ENCODE results near the gene CENPVL1. TPM values are rescaled to one million over a fixed set of nuclear protein-coding genes. Genes with fewer than 3 reads are reported as not detected.
"Not testable (repeated sequence)": the region's sequence is repeated elsewhere in the genome, so short reads cannot be mapped to it uniquely, and the experiment has no call there.

The CENPVL1 gene
- total RNA-seq (not detected in 2 replicates), polyA plus RNA-seq (not detected in 2 replicates), polyA minus RNA-seq (not detected in 2 replicates), Bru-seq, nascent RNA (not detected), BruChase-seq, experiment 1, labeled RNA remaining after a 6-hour chase (not detected), BruChase-seq, experiment 2, labeled RNA remaining after a 2-hour chase (not detected)
- not detected in 2 replicates for polyA plus RNA-seq (2011; cell fraction: cytosol; rRNA removed)
- not detected in 2 replicates for polyA plus RNA-seq (2011; cell fraction: nucleus; rRNA removed)
- polyA plus RNA-seq (2012), result not detected in 2 replicates
- not detected for polyA minus RNA-seq (2011; cell fraction: cytosol; rRNA and poly(A)+ RNA removed)
- polyA minus RNA-seq (2011; cell fraction: nucleus; rRNA and poly(A)+ RNA removed), result not detected in 2 replicates
- long read RNA-seq, result 0 reads

DNA sequence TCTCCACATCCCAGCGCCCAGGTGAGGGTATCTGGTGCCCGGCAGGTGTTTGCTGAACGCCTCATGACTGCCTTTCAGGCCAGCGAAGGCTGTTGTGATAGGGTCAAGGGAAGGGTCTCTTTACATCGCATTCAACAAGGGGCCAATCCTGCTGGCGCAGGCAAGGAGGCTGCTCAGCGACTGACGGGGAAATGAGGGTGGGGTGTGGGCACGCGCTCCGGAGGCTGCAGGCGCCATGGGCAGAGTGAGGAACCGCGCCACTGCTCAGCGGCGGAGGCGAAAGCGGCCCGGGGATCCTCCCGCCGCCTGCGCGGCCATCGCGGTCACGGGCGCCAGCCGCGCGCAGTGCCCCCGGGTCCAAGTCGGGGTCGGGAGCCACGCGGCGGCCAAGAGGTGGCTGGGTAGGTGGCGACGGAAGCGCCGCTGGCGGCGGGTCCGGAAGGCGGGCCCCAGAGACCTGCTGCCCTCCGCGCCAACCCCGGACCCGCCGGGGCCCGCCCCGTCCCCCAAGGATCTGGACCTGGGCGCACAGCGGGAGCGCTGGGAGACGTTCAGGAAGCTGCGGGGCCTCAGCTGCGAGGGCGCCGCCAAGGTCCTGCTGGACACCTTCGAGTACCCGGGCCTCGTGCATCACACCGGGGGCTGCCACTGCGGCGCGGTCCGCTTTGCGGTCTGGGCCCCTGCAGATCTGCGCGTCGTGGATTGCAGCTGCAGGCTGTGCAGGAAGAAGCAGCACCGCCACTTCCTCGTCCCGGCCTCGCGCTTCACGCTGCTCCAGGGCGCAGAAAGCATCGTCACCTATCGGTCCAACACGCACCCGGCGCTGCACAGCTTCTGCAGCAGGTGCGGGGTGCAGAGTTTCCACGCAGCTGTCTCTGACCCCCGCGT lies at the start of gene CENPVL1:
Gene CENPVL1 (plus strand): TSS at position 236 of the 888 bp plus-strand sequence. CDS start 0 bp downstream, at position 236.
- intact Hi-C loops (cut with micrococcal nuclease); H3K4me3 ChIP-seq (replicated peaks in 1 of 3; ENCODE audit: insufficient read depth in 1 of 3, low read depth in 1 of 3, low read length in 3 of 3); H3K27ac ChIP-seq (ENCODE audit: insufficient read depth, low read depth, low read length); H2AFZ ChIP-seq (ENCODE audit: low read depth, low read length); H3K36me3 ChIP-seq (ENCODE audit: control insufficient read depth in 2 of 2, extremely low read depth in 1 of 2, insufficient read depth in 2 of 2, low read length in 2 of 2); H3K4me1 ChIP-seq (ENCODE audit: control insufficient read depth, extremely low read depth, insufficient read depth, low read length); BruUV-seq (replicated peaks); CTCF ChIA-PET; H3K9ac ChIP-seq (replicated peaks; ENCODE audit: extremely low read depth, insufficient read depth, low read length); POLR2A ChIA-PET; H3K4me2 ChIP-seq (ENCODE audit: insufficient read depth, low read length); H3K79me2 ChIP-seq (ENCODE audit: control insufficient read depth, insufficient read depth, low read length); H3K27me3 ChIP-seq (ENCODE audit: control insufficient read depth in 2 of 2, insufficient read depth in 2 of 2, low read length in 2 of 2); dilution Hi-C loops (cut with MboI; ENCODE audit: extremely low pct_ligation_motif_present, low sequenced_read_pairs); DNase-seq (ENCODE audit: low read depth, low spot score); H3K9me1 ChIP-seq (replicated peaks; ENCODE audit: control insufficient read depth, extremely low read depth, insufficient read depth, low read length); FAIRE-seq; H4K20me1 ChIP-seq (replicated peaks; ENCODE audit: control insufficient read depth, extremely low read depth, insufficient read depth, low read length); H3K9me3 ChIP-seq (replicated peaks; ENCODE audit: control insufficient read depth, insufficient read depth, low read length): not testable (repeated sequence)

DNA sequence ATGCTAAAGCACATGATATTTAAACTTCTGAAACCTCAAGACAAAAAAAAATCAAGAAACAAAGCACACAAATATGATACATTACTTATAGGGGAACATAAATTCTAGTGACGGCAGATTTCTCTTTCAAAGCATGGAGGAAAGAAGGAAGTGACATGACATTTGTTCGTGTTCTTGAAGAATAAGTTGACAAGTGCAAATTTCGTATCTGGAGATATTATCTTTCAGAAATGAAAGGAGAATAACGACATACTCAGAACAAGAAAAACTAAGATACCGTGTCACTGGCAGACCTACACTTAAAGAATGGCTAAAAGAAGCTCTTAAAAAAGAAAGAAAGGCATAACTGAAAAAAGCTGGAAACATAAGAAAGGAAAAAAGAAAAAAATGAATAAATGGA lies 44.3 kb upstream of the CENPVL1 start:
- Histone ChIP-seq H3K4me3 (replicated peaks in 1 of 3; ENCODE audit: insufficient read depth in 1 of 3, low read depth in 1 of 3, low read length in 3 of 3) (no peak overlapping the region), H3K9me1 (replicated peaks; ENCODE audit: control insufficient read depth, extremely low read depth, insufficient read depth, low read length) (no peaks in the 10 kb centered on the region), H3K27ac (ENCODE audit: insufficient read depth, low read depth, low read length) (no peak overlapping the region), H3K4me1 (ENCODE audit: control insufficient read depth, extremely low read depth, insufficient read depth, low read length) (no peaks in the 10 kb centered on the region), H4K20me1 (replicated peaks; ENCODE audit: control insufficient read depth, extremely low read depth, insufficient read depth, low read length) (no peaks in the 10 kb centered on the region), H3K36me3 (ENCODE audit: control insufficient read depth in 2 of 2, extremely low read depth in 1 of 2, insufficient read depth in 2 of 2, low read length in 2 of 2) (no peaks in the 10 kb centered on the region), H3K9ac (replicated peaks; ENCODE audit: extremely low read depth, insufficient read depth, low read length) (no peak overlapping the region), H3K79me2 (ENCODE audit: control insufficient read depth, insufficient read depth, low read length) (no peaks in the 10 kb centered on the region), H2AFZ (ENCODE audit: low read depth, low read length) (no peak overlapping the region), H3K27me3 (ENCODE audit: control insufficient read depth in 2 of 2, insufficient read depth in 2 of 2, low read length in 2 of 2) (no peaks in the 10 kb centered on the region), H3K4me2 (ENCODE audit: insufficient read depth, low read length) (no peak overlapping the region), H3K9me3 (replicated peaks; ENCODE audit: control insufficient read depth, insufficient read depth, low read length) (no peaks in the 10 kb centered on the region)
- ChIA-PET CTCF (no interaction called here), POLR2A (no interaction called here)
- dilution Hi-C loops (cut with MboI; ENCODE audit: extremely low pct_ligation_motif_present, low sequenced_read_pairs), result no loop called here
- FAIRE-seq (no peak), DNase-seq (ENCODE audit: low read depth, low spot score) (no peak)
- intact Hi-C loops (cut with micrococcal nuclease), result no loop called here
- TF ChIP-seq JUN (IDR thresholded peaks at IDR 0.05; ENCODE audit: borderline replicate concordance, insufficient read depth, insufficient read length, low read depth) (no peak), MYC (IDR thresholded peaks at IDR 0.05; ENCODE audit: low read depth, low read length) (no peak), FOS (IDR thresholded peaks at IDR 0.05; ENCODE audit: borderline replicate concordance, insufficient read depth, low read length) (no peak), GATA2 (IDR thresholded peaks at IDR 0.05; ENCODE audit: insufficient read depth, insufficient read length, low read depth, low read length) (no peak), POLR2AphosphoS5 (IDR thresholded peaks at IDR 0.05; ENCODE audit: insufficient read depth, low read depth, low read length) (no peak), EZH2 (IDR thresholded peaks at IDR 0.05; ENCODE audit: borderline replicate concordance, low read depth, low read length, severe bottlenecking) (no peak), POLR2A (IDR thresholded peaks at IDR 0.05; ENCODE audit: low read depth, low read length) (no peak)
- TF ChIP-seq, protein P1, sequence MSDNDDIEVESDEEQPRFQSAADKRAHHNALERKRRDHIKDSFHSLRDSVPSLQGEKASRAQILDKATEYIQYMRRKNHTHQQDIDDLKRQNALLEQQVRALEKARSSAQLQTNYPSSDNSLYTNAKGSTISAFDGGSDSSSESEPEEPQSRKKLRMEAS (IDR thresholded peaks at IDR 0.05; ENCODE audit: insufficient read depth, insufficient read length), result no peak
- TF ChIP-seq, protein P2, sequence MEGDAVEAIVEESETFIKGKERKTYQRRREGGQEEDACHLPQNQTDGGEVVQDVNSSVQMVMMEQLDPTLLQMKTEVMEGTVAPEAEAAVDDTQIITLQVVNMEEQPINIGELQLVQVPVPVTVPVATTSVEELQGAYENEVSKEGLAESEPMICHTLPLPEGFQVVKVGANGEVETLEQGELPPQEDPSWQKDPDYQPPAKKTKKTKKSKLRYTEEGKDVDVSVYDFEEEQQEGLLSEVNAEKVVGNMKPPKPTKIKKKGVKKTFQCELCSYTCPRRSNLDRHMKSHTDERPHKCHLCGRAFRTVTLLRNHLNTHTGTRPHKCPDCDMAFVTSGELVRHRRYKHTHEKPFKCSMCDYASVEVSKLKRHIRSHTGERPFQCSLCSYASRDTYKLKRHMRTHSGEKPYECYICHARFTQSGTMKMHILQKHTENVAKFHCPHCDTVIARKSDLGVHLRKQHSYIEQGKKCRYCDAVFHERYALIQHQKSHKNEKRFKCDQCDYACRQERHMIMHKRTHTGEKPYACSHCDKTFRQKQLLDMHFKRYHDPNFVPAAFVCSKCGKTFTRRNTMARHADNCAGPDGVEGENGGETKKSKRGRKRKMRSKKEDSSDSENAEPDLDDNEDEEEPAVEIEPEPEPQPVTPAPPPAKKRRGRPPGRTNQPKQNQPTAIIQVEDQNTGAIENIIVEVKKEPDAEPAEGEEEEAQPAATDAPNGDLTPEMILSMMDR (IDR thresholded peaks at IDR 0.05; ENCODE audit: extremely low read depth in 1 of 2, insufficient read depth in 1 of 2, low read depth in 1 of 2, low read length in 2 of 2), result no peak
- no TSS peak for BruUV-seq (replicated peaks)

All from endothelial cell of umbilical vein (primary cell).